Sigmoid colon (tissue), 7 donors: Measurements from ENCODE around the gene VAMP5. TPM values are rescaled to one million over a fixed set of nuclear protein-coding genes. Genes with fewer than 3 reads are reported as not detected.
"Not testable (repeated sequence)": the region's sequence is repeated elsewhere in the genome, so short reads cannot be mapped to it uniquely, and the experiment has no call there.

Source experiments
- DNase-seq: peaks from one replicate; pipeline ENCODE4 v3.0.0-alpha.2; 2019
- H3K27ac ChIP-seq, 4 donors: fragments of 200-600 bp; sonication (generic); one replicate each; pipeline ENCODE4 v1.5.1; 2016 to 2019; ENCODE audit warnings: mild to moderate bottlenecking in 1 of 4
- H3K27me3 ChIP-seq, 3 donors: fragments of 200-600 bp; sonication (generic); one replicate each; pipeline ENCODE4 v1.5.1; 2019; ENCODE audit warnings: mild to moderate bottlenecking in 1 of 3
- H3K36me3 ChIP-seq, 4 donors: fragments of 200-600 bp; sonication (generic); one replicate each; pipeline ENCODE4 v1.5.1; 2016 to 2019
- H3K4me1 ChIP-seq, 4 donors: fragments of 200-600 bp; sonication (generic); one replicate each; pipeline ENCODE4 v1.5.1; 2017 to 2019
- H3K4me3 ChIP-seq, 4 donors: fragments of 200-600 bp; sonication (generic); one replicate each; pipeline ENCODE4 v1.5.1; 2017 to 2019; ENCODE audit warnings: mild to moderate bottlenecking in 2 of 4, moderate library complexity in 1 of 4
- H3K9me3 ChIP-seq, 4 donors: fragments of 200-600 bp in 3 of 4; sonication (generic) in 3 of 4; one replicate each; pipeline versions ENCODE4 v1.5.1 to v1.6.1; 2013 to 2019
- EP300 ChIP-seq, 4 donors: sonication (generic); formaldehyde crosslinking; IDR thresholded peaks; one replicate each; pipeline ENCODE4 v1.6.1; 2017; ENCODE audit warnings: antibody characterized with exemption in 4 of 4
- POLR2A ChIP-seq, 2 donors: fragments of 450-650 bp; IDR thresholded peaks; one replicate each; pipeline ENCODE4 v1.6.1; 2016; ENCODE audit warnings: antibody characterized with exemption in 2 of 2, mild to moderate bottlenecking in 2 of 2, moderate library complexity in 2 of 2
- POLR2AphosphoS5 ChIP-seq, 4 donors: sonication (generic); formaldehyde crosslinking; IDR thresholded peaks; one replicate each; pipeline ENCODE4 v1.6.1; 2017; ENCODE audit warnings: antibody characterized with exemption in 4 of 4
- WGBS, 2 donors: extraction: QIAGEN DNeasy Blood & Tissue Kit; methylation state at CpG; one replicate each; pipeline ENCODE4 v1.1.7; 2013; 5-methylcytosine and 5-hydroxymethylcytosine counted together
- intact Hi-C: fragments of 100-400 bp; cut with DNase I; formaldehyde crosslinking; loops from one replicate; pipeline ENCODE4 v1.15.1; 2023
- polyA plus RNA-seq, 3 donors: library from polyadenylated mRNA; stranded (reverse); fragments of 200-250 nt; gene quantifications; one replicate each; pipeline ENCODE4 v1.2.3, GENCODE V29; 2013
- total RNA-seq, 4 donors: library from RNA; depleted of rRNA; stranded (reverse); fragments of >200 nt; gene quantifications; one replicate each; pipeline ENCODE4 v1.1.0, GENCODE V29; 2016
- TF ChIP-seq, protein P1 (sequence below), 4 experiments: fragments of 450-650 bp in 3 of 4; fragments of 200-600 bp in 1 of 4; IDR thresholded peaks; one replicate each; pipeline ENCODE4 v1.5.1; 2016 to 2019; ENCODE audit warnings: antibody characterized with exemption in 4 of 4, mild to moderate bottlenecking in 3 of 4, moderate library complexity in 2 of 4
- donor health status: healthy with polysubstance abuse.
- donor health status: Bipolar disorder and iron deficiency.
- donor health status: healthy.

VAMP5 gene
- total and polyA plus RNA-seq, 7 donors, result 51.2 to 97.5 (median 68.0) TPM

DNA sequence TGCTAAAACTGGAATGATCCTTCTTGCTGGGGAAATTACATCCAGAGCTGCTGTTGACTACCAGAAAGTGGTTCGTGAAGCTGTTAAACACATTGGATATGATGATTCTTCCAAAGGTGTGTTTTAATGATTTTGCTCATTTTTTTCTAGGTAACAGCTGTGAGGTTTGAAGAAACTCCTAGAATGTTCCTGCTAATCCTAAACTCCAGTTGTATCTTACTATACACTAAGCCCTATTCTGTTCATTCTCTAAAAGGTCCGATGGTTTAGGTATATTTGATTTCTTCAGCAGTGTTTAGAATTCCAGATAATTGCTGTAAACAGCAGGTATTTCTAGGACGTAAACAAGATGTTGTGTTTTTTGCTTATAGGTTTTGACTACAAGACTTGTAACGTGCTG, 43.0 kb upstream of the VAMP5 start:
- peak overlapping the region; percentile 99 to 100 (median 99) for H3K27ac ChIP-seq

GRCh38 chr2:85541753-85542457, 42.3 kb upstream of the VAMP5 start:
- H3K27ac ChIP-seq, result peak overlapping the region; percentile 99 to 100 (median 99)
- H3K36me3 ChIP-seq, result peaks cover 34 to 60% (median 37%) of the 10 kb centered on the region in 4 donors
- no peak for DNase-seq
- 28 to 65% methylated on average over 5 of the region's 5 CpGs for WGBS, 2 donors
- intact Hi-C loops, result loop anchor here (2.0 kb wide), 1 partner anchor 19 kb away; the partner anchor contains the start of gene GGCX
- TF ChIP-seq, protein P1, sequence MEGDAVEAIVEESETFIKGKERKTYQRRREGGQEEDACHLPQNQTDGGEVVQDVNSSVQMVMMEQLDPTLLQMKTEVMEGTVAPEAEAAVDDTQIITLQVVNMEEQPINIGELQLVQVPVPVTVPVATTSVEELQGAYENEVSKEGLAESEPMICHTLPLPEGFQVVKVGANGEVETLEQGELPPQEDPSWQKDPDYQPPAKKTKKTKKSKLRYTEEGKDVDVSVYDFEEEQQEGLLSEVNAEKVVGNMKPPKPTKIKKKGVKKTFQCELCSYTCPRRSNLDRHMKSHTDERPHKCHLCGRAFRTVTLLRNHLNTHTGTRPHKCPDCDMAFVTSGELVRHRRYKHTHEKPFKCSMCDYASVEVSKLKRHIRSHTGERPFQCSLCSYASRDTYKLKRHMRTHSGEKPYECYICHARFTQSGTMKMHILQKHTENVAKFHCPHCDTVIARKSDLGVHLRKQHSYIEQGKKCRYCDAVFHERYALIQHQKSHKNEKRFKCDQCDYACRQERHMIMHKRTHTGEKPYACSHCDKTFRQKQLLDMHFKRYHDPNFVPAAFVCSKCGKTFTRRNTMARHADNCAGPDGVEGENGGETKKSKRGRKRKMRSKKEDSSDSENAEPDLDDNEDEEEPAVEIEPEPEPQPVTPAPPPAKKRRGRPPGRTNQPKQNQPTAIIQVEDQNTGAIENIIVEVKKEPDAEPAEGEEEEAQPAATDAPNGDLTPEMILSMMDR (IDR thresholded peaks at IDR 0.05), result no peak
- TF ChIP-seq POLR2A (IDR thresholded peaks at IDR 0.05) (no peak), EP300 (IDR thresholded peaks at IDR 0.05) (no peak), POLR2AphosphoS5 (IDR thresholded peaks at IDR 0.05) (no peak)
- H3K4me1 ChIP-seq, result peaks cover 0 to 58% (median 52%) of the 10 kb centered on the region in 4 donors
- H3K4me3 ChIP-seq, result peak overlapping the region in 2 of 4 donors; percentile 96
- no peaks in the 10 kb centered on the region for H3K9me3 ChIP-seq
- no peaks in the 10 kb centered on the region for H3K27me3 ChIP-seq

More for the DNA sequence above, 43.0 kb upstream of the VAMP5 start:
- Histone ChIP-seq H3K4me1 (peaks cover 0 to 65% (median 59%) of the 10 kb centered on the region in 4 donors), H3K9me3 (no peaks in the 10 kb centered on the region), H3K27me3 (no peaks in the 10 kb centered on the region), H3K4me3 (peak overlapping the region in 3 of 4 donors; percentile 91 to 96 (median 96)), H3K36me3 (peaks cover 34 to 58% (median 37%) of the 10 kb centered on the region in 4 donors)
- no peak for DNase-seq
- TF ChIP-seq, protein P1 (IDR thresholded peaks at IDR 0.05), result no peak
- TF ChIP-seq EP300 (IDR thresholded peaks at IDR 0.05) (no peak), POLR2A (IDR thresholded peaks at IDR 0.05) (no peak), POLR2AphosphoS5 (IDR thresholded peaks at IDR 0.05) (no peak)
- intact Hi-C loops, result loop anchor here (2.0 kb wide), 1 partner anchor 20 kb away; the partner anchor contains the start of gene GGCX
- WGBS, 2 donors, result 13 to 43% methylated on average over 4 of the region's 4 CpGs

DNA sequence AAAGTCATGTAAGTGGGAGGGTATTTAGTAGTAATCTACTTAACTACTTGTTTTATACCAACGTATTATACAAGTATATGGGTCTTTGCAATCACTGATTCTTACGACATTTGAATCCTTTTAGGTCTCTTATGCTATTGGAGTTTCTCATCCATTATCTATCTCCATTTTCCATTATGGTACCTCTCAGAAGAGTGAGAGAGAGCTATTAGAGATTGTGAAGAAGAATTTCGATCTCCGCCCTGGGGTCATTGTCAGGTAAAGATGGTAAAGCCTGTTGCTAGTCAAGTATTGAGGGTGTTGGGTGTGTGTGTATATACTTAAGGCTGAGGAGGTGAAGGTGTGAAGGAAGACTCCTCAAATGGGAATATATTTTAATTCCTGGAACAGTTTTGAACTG, 41.5 kb upstream of the VAMP5 start:
- peaks cover 34 to 60% (median 37%) of the 10 kb centered on the region in 4 donors for H3K36me3 ChIP-seq
- no peaks in the 10 kb centered on the region for H3K9me3 ChIP-seq
- peak overlapping the region; percentile 99 to 100 (median 99) for H3K27ac ChIP-seq
- 71 to 84% methylated on average over 4 of the region's 4 CpGs for WGBS, 2 donors
- H3K4me1 ChIP-seq, result peaks cover 0 to 50% (median 44%) of the 10 kb centered on the region in 4 donors
- H3K27me3 ChIP-seq, result no peaks in the 10 kb centered on the region
- TF ChIP-seq, protein P1 (IDR thresholded peaks at IDR 0.05), result no peak
- no peak for TF ChIP-seq POLR2AphosphoS5 (IDR thresholded peaks at IDR 0.05)
- no peak for TF ChIP-seq EP300 (IDR thresholded peaks at IDR 0.05)
- no peak for TF ChIP-seq POLR2A (IDR thresholded peaks at IDR 0.05)
- no peak for DNase-seq
- no peak overlapping the region for H3K4me3 ChIP-seq
- intact Hi-C loops, result no loop called here

DNA sequence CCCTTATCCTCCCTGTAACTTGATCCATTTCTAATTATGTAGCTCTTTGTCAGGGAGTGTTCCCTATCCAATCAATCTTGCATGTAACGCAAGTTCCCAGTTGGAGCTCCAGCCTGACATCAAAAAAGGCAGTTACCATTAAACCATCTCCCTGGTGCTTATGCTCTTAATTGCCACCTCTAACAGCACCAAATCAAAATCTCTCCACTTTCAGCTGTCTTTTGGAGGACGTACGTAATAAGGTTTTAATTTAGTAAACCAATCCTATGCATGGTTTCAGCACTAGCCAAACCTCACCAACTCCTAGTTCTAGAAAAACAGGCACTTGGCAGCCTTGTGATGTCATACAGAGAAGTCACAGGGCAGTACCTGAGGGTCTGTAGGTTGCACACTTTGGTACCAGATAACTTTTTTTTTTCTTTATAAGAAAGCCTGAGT, 40.0 kb upstream of the VAMP5 start:
- peak overlapping the region; percentile 34 to 100 (median 78) for H3K27ac ChIP-seq
- H3K4me1 ChIP-seq, result peaks cover 0 to 50% (median 44%) of the 10 kb centered on the region in 4 donors
- H3K9me3 ChIP-seq, DNase-seq, H3K27me3 ChIP-seq, intact Hi-C loops, H3K4me3 ChIP-seq: not testable (repeated sequence)
- WGBS, 2 donors, result 80 to 85% methylated on average over 3 of the region's 3 CpGs
- peaks cover 34 to 69% (median 37%) of the 10 kb centered on the region in 4 donors for H3K36me3 ChIP-seq
